Activated T-cell treated with anti-CD3 and anti-CD28 coated beads, Interleukin-2, amount 50 U/mL, for 72 hours (primary cell): Measurements from ENCODE around the gene RASA3. TPM values are rescaled to one million over a fixed set of nuclear protein-coding genes. Genes with fewer than 3 reads are reported as not detected.
"Not testable (repeated sequence)": the region's sequence is repeated elsewhere in the genome, so short reads cannot be mapped to it uniquely, and the experiment has no call there.

Source experiments
- ATAC-seq, 2 donors: fragments of 150-1000 bp; cut with Tn5 transposase; replicated peaks in 1 of 2; 2 replicates each; pipeline ENCODE4 v1.10.0; 2021; ENCODE audit warnings: moderate library complexity in 2 of 2, mild to moderate bottlenecking in 1 of 2
- DNase-seq, 2 donors: peaks; one replicate each; pipeline ENCODE4 v3.0.0; 2021 to 2022; ENCODE audit warnings: mixed read lengths in 1 of 2
- H3K27ac Mint-ChIP-seq: one replicate; pipeline ENCODE4 v1.8.0; 2022; ENCODE audit warnings: mild to moderate bottlenecking, moderate library complexity, mixed read lengths
- H3K27me3 Mint-ChIP-seq: one replicate; pipeline ENCODE4 v1.8.0; 2022; ENCODE audit warnings: low read depth, mixed read lengths
- H3K36me3 Mint-ChIP-seq, 2 donors: one replicate each; pipeline ENCODE4 v1.8.0; 2022; ENCODE audit warnings: mixed read lengths in 2 of 2, mild to moderate bottlenecking in 1 of 2; ENCODE audit not compliant: insufficient read depth in 2 of 2
- H3K4me1 Mint-ChIP-seq: one replicate; pipeline ENCODE4 v1.8.0; 2022; ENCODE audit warnings: low read depth, mixed read lengths
- H3K4me3 Mint-ChIP-seq, 2 donors: one replicate each; pipeline ENCODE4 v1.8.0; 2022; ENCODE audit warnings: mild to moderate bottlenecking in 2 of 2, mixed read lengths in 2 of 2, moderate library complexity in 2 of 2
- H3K9me3 Mint-ChIP-seq, 2 donors: one replicate each; pipeline ENCODE4 v1.8.0; 2022; ENCODE audit warnings: mixed read lengths in 2 of 2
- total RNA-seq, 2 donors: library from RNA; stranded (reverse); gene quantifications; one replicate each; pipeline ENCODE4 v1.2.3, GENCODE V29; 2022

The RASA3 gene
- total RNA-seq, 2 donors from 2014 or later: 39.2 to 48.9 TPM

GRCh38 chr13:114117341-114117874 is 15.0 kb downstream of the RASA3 start:
- not testable (repeated sequence) for H3K36me3 Mint-ChIP-seq

DNA sequence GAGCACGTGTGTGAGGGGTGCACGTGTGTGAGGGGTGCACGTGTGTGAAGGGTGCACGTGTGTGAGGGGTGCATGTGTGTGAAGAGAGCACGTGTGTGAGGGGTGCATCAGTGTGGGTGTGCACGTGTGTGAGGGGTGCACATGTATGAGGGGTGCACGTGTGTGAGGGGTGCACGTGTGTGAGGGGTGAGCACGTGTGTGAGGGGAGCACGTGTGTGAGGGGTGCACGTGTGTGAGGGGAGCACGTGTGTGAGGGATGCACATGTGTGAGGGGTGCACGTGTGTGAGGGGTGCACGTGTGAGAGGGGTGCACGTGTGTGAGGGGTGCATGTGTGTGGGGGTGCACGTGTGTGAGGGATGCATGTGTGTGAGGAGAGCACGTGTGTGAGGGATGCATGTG is 15.7 kb downstream of the RASA3 start:
- Mint-ChIP-seq H3K9me3 (no peaks in the 10 kb centered on the region), H3K4me1 (peaks cover 55% of the 10 kb centered on the region), H3K36me3 (no peaks in the 10 kb centered on the region), H3K4me3 (no peak overlapping the region), H3K27me3 (no peaks in the 10 kb centered on the region), H3K27ac (no peak overlapping the region)
- ATAC-seq (no peak), DNase-seq (no peak)

More at GRCh38 chr13:114117341-114117874, 15.0 kb downstream of the RASA3 start:
- H3K27ac Mint-ChIP-seq, H3K9me3 Mint-ChIP-seq, H3K4me3 Mint-ChIP-seq, DNase-seq, ATAC-seq, H3K27me3 Mint-ChIP-seq: not testable (repeated sequence)
- peaks cover 53% of the 10 kb centered on the region for H3K4me1 Mint-ChIP-seq

DNA sequence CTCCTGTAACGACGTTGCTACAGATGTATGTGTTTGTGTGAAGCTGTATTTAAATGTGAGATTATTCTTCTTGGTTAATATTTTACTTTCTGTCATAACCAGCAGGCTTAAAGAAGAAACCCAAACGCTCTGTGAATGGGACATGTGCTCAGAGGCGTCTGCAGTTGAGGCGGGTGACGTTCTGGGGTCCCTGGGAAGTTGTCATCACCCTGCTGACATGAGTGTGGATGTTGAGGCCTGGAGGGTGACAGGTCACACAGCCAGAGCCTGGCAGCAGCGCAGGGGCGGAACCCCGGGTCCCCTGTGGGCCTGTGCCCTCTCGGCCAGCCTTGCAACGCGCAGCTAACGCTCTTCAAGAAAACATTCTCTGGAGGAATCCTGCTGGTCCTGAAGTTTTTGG is 16.6 kb downstream of the RASA3 start:
- Mint-ChIP-seq H3K4me1 (peaks cover 50% of the 10 kb centered on the region), H3K4me3 (peak overlapping the region; percentile 50 to 73), H3K36me3 (no peaks in the 10 kb centered on the region), H3K9me3 (no peaks in the 10 kb centered on the region), H3K27ac (peak overlapping the region; percentile 81), H3K27me3 (no peaks in the 10 kb centered on the region)
- no peak for ATAC-seq
- peak in 1 of 2 donors; percentile 0 for DNase-seq

DNA sequence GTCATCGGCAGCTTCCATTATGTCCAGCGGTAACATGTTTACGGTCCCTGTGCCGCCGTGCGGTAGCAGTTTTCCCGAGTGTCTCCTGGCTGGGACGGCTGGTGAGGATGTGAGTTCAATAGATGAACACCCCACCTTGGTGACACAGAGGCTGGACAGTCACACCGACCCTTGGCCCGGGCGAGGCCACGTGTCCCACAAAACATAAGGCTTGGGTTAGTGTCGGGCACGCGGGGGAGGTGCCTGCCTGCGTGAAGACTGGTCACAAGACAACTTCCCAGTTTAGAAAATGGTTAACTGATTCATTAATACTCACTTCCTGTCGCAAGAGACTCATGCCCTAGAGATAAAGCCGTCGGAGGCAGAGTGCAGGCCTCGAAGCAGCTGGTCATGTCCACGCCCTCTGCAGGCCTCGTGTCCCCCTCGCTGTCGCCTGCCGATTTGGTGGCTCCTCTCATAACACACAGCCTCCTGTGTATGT is 17.2 kb downstream of the RASA3 start:
- peak in 1 of 2 donors; percentile 27 for DNase-seq
- ATAC-seq: peak; percentile 23 to 48
- no peaks in the 10 kb centered on the region for H3K36me3 Mint-ChIP-seq
- H3K4me3 Mint-ChIP-seq: peak overlapping the region; percentile 50 to 73
- peaks cover 51% of the 10 kb centered on the region for H3K4me1 Mint-ChIP-seq
- no peaks in the 10 kb centered on the region for H3K9me3 Mint-ChIP-seq
- peak overlapping the region; percentile 81 for H3K27ac Mint-ChIP-seq
- no peaks in the 10 kb centered on the region for H3K27me3 Mint-ChIP-seq

DNA sequence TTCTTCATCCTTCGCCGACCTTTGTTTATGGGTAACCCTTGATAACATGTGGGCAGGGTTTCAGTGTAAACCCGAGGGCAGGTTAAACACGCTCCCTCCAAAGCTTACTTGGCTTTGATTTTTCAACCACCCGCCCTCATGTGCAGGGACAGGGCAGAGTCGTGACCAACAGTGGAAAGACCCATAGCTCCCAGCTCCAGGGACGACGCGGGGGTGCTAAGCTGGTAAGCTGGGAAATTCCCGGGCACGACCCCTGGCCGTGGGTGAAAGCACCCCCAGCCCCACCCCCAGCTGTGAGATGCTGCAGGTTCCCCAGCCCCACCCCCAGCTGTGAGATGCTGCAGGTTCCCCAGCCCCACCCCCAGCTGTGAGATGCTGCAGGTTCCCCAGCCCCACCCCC is 17.8 kb downstream of the RASA3 start:
- Mint-ChIP-seq H3K4me1 (peaks cover 56% of the 10 kb centered on the region), H3K27ac (peak overlapping the region; percentile 54), H3K4me3 (peak overlapping the region; percentile 14 to 47)
- ATAC-seq, H3K27me3 Mint-ChIP-seq, H3K36me3 Mint-ChIP-seq, H3K9me3 Mint-ChIP-seq: not testable (repeated sequence)
- peak in 1 of 2 donors; percentile 7 for DNase-seq

GRCh38 chr13:114114006-114114640 is 18.3 kb downstream of the RASA3 start:
- Mint-ChIP-seq H3K27me3 (no peaks in the 10 kb centered on the region), H3K4me1 (peaks cover 60% of the 10 kb centered on the region), H3K27ac (peak overlapping the region; percentile 63), H3K9me3 (no peaks in the 10 kb centered on the region), H3K36me3 (no peaks in the 10 kb centered on the region), H3K4me3 (peak overlapping the region; percentile 14 to 47)
- peak in 1 of 2 donors; percentile 0 for DNase-seq
- no peak for ATAC-seq

DNA sequence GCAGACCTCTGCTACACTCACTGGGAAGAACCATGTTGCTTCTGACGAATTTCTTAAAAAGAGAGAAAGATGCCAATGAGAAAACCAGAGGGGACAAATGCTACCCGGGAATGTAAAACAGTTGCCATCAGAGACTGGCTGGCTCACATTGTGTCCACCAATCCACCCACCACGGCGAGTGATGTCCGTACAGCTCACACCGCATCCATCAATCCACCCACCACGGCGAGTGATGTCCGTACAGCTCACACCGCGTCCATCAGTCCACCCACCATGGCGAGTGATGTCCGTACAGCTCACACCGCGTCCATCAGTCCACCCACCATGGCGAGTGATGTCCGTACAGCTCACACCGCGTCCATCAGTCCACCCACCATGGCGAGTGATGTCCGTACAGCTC is 19.0 kb downstream of the RASA3 start:
- H3K27me3 Mint-ChIP-seq, H3K4me3 Mint-ChIP-seq, H3K36me3 Mint-ChIP-seq, ATAC-seq, H3K9me3 Mint-ChIP-seq, DNase-seq: not testable (repeated sequence)
- Mint-ChIP-seq H3K27ac (peak overlapping the region; percentile 54), H3K4me1 (peaks cover 57% of the 10 kb centered on the region)

- DNase-seq (peak in 1 of 2 donors; percentile 1), ATAC-seq (no peak)
- Mint-ChIP-seq H3K36me3 (no peaks in the 10 kb centered on the region), H3K4me3 (no peak overlapping the region), H3K27me3 (no peaks in the 10 kb centered on the region), H3K27ac (peak overlapping the region; percentile 54), H3K4me1 (peaks cover 57% of the 10 kb centered on the region), H3K9me3 (no peaks in the 10 kb centered on the region)
Observed at GRCh38 chr13:114112826-114113322, 19.5 kb downstream of the RASA3 start.

DNA sequence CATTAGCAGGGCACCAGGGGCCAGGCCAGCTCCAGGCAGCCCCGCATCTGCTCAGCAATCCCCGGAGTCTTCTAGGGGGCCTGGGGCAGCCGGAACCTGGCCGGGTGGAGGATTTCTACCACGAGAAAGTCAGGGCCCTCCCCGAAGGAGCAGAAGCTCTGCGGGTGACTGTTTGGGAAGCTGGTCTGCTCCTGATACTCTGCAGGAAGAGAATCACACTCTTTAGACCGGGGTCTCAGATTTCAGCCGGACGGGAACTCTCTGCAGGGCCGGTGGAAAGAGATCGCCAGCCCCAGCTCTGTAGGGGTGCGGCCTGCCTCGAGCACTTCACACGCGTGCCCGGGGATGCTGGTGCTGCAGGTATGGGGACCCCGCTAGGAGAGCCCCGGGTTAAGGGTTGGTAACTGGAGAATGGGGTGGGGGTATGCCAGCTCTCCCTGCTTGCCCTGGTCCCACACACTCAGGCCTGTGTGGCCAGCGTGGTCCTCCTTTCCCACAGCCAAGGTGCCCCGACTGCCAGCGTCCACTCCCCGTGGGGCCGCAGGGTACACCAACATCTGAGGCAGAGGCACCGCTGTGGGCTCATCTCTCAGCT is 20.1 kb downstream of the RASA3 start:
- H3K36me3 Mint-ChIP-seq: no peaks in the 10 kb centered on the region
- no peaks in the 10 kb centered on the region for H3K27me3 Mint-ChIP-seq
- peak overlapping the region; percentile 54 for H3K27ac Mint-ChIP-seq
- DNase-seq (peak in 1 of 2 donors; percentile 0), ATAC-seq (no peak)
- H3K9me3 Mint-ChIP-seq: no peaks in the 10 kb centered on the region
- peaks cover 56% of the 10 kb centered on the region for H3K4me1 Mint-ChIP-seq
- no peak overlapping the region for H3K4me3 Mint-ChIP-seq

- Mint-ChIP-seq H3K4me3 (peak overlapping the region in 1 of 2 donors; percentile 61), H3K27ac (peak overlapping the region; percentile 54), H3K36me3 (no peaks in the 10 kb centered on the region), H3K27me3 (no peaks in the 10 kb centered on the region), H3K4me1 (peaks cover 64% of the 10 kb centered on the region), H3K9me3 (no peaks in the 10 kb centered on the region)
- DNase-seq: peak in 1 of 2 donors; percentile 16
- ATAC-seq: peak; percentile 32 to 34
Observed at GRCh38 chr13:114111577-114111976, 20.8 kb downstream of the RASA3 start.

GRCh38 chr13:114110830-114111189 is 21.6 kb downstream of the RASA3 start:
- not testable (repeated sequence) for DNase-seq, H3K27me3 Mint-ChIP-seq, H3K36me3 Mint-ChIP-seq, H3K9me3 Mint-ChIP-seq, ATAC-seq
- peak overlapping the region; percentile 74 for H3K27ac Mint-ChIP-seq
- H3K4me3 Mint-ChIP-seq: peak overlapping the region; percentile 83 to 89
- peaks cover 68% of the 10 kb centered on the region for H3K4me1 Mint-ChIP-seq

DNA sequence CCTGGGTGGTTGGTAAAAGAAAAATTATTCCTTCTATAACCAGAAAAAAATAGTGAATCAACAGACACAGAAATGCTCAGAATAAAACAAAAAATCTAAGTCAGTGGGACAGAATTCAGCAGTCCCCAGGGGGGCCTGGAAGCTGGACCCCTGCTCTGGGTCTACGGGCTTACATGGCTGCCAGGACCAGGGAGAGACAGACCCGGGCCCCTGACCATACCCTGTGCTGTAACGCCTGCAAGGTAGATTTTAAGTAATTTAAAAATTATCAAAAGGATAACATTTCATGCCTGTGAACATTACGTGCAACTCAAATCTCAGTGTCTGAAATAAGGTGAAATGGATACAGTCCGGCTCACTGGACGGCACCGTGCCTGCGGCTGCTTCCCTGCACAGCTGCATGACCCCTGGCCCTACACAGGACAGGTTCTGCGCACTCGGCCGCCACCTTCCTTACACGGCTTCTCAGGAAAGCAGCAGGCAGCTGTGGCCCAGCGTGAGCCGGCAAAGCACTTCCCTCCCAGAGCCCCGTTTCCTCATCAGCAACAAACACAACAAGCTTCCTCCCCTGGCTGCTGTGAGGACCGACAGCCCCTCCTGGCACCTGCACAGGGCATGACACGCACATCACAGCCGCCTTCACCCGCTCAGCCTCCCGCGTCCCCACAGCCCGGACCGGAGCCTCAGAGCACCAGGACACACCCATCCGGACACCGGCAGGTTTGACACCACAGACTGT is 22.2 kb downstream of the RASA3 start:
- peak overlapping the region; percentile 74 for H3K27ac Mint-ChIP-seq
- DNase-seq: peak; percentile 75 to 76
- H3K27me3 Mint-ChIP-seq: no peaks in the 10 kb centered on the region
- H3K4me1 Mint-ChIP-seq: peaks cover 64% of the 10 kb centered on the region
- H3K9me3 Mint-ChIP-seq: no peaks in the 10 kb centered on the region
- no peaks in the 10 kb centered on the region for H3K36me3 Mint-ChIP-seq
- ATAC-seq: peak; percentile 87
- H3K4me3 Mint-ChIP-seq: peak overlapping the region; percentile 83 to 89

DNA sequence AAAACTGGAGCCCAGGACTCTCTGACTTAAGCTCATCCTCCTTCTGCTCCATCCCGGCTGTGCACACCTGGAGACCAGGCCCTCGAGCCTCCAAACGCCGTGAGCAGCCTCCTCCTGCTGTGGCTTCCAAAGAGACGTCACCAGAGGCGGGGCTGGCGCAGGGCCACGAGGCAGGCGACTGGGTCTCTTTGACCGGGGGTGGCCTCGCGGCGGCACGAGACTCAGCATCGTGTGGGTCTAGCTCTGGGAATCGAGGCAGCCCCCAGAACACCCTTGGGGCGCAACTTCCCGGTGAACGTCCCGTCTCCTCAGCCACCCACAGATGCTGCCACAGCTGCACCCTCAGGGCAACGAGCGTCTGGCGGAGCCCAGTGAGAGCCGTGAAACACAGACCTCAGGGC is 22.8 kb downstream of the RASA3 start:
- DNase-seq: no peak
- no peaks in the 10 kb centered on the region for H3K36me3 Mint-ChIP-seq
- H3K27ac Mint-ChIP-seq: peak overlapping the region; percentile 87
- no peaks in the 10 kb centered on the region for H3K27me3 Mint-ChIP-seq
- H3K4me3 Mint-ChIP-seq: peak overlapping the region; percentile 83 to 89
- peak in 1 of 2 donors; percentile 12 for ATAC-seq
- H3K4me1 Mint-ChIP-seq: peaks cover 60% of the 10 kb centered on the region
- H3K9me3 Mint-ChIP-seq: no peaks in the 10 kb centered on the region
